GM18519 (cell line): ENCODE results near the gene GRIPAP1.

Source experiments
- ATAC-seq: cut with Tn5 transposase; IDR thresholded peaks from one replicate; pipeline ENCODE4 v1.9.1; 2021; ENCODE audit warnings: mild to moderate bottlenecking, moderate library complexity; ENCODE audit not compliant: unreplicated experiment, low FRiP score

The GRIPAP1 gene

DNA sequence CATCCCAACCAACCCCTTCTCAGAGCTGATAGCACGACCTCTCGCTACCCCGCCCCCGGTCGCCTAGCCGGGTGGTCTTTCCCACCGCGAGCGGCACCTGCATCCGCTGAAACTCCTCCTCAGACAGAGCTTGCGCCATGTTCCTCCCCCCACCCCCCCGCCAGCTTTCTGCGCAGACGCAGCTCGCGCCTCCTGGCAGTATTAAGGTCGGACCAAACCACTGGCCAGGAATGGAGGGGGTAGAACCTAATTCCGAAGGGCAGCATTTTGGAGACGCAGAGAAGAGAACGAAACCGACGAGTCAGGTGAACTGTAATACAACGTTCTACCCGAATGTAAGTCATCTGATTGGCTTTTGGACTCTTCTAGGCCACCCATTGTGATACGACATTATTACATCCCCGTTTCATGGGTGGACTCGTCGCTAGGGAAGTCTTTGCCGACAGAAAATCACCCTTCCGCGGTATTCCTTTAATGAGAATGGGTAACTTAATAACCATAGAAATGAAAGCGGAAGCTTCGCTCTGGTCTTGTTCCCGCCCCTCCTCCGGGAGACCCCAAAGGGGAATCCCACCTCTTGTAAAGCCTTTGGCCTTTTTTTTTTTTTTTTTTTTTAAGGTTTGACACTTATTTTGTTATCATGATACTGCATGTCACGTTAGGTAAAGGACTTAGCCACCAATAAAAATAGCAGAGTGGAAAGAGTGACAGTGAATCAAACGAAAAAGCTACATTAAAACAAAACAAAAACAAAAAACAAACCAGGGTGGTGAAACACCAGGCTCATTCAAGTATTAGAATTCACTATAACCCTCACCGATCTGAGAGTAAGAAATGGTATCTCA is at the start of gene GRIPAP1:
Gene GRIPAP1, minus strand, starts transcription at position 174 of the 845 bp plus-strand sequence. Its CDS starts 35 bp downstream, at position 139.
- ATAC-seq = peak; percentile 53

GRCh38 chrX:49043987-49044281 is 41.9 kb upstream of the GRIPAP1 start:
- ATAC-seq = no peak

DNA sequence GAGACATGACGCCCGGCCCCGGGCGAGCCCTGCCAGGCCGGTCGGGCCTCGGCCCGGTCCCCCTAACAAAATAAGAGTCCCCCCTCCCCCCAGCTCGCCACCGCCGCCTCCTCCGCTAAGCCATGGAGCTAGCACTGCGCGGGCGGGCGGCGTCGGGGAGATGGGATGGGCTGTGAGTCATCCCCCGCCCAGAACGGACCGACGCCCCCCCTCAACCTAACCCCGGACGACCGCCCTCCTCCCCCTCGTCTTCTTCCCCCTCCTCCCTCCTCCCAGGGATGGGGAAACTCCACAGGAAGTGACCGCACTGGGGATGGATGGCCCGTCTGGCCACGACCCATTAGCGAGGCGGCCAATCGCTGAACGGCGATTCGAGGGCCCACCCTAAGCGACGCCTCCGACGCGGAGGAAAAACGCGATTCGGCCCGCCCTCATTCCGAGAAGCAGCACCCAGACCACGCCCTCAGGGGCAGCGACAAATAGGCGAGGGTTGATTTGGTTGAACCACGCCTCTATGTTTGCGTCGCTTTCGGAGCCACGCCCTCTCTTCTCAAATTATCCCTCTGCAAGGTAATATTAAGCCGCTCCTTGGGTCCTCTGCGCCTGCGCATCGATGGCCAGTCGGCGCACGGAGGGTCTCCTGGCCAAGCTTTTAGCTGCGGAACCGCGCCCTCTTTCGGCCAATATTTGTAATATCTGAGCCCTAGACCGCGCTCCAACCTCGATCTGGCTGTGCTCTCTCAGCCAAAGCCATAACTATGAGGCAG is 41.3 kb upstream of the GRIPAP1 start, which contains the start of gene TFE3:
Gene TFE3, minus strand, starts transcription at position 138 of the 767 bp plus-strand sequence. Its CDS starts 131 bp downstream, at position 7.
- peak; percentile 89 for ATAC-seq

- no peak for ATAC-seq
Measured at GRCh38 chrX:49042581-49043219, 40.6 kb upstream of the GRIPAP1 start.

GRCh38 chrX:49041744-49042580 is 39.9 kb upstream of the GRIPAP1 start:
- no peak for ATAC-seq

- ATAC-seq = no peak
Measured at GRCh38 chrX:49040376-49040955, 38.4 kb upstream of the GRIPAP1 start.

DNA sequence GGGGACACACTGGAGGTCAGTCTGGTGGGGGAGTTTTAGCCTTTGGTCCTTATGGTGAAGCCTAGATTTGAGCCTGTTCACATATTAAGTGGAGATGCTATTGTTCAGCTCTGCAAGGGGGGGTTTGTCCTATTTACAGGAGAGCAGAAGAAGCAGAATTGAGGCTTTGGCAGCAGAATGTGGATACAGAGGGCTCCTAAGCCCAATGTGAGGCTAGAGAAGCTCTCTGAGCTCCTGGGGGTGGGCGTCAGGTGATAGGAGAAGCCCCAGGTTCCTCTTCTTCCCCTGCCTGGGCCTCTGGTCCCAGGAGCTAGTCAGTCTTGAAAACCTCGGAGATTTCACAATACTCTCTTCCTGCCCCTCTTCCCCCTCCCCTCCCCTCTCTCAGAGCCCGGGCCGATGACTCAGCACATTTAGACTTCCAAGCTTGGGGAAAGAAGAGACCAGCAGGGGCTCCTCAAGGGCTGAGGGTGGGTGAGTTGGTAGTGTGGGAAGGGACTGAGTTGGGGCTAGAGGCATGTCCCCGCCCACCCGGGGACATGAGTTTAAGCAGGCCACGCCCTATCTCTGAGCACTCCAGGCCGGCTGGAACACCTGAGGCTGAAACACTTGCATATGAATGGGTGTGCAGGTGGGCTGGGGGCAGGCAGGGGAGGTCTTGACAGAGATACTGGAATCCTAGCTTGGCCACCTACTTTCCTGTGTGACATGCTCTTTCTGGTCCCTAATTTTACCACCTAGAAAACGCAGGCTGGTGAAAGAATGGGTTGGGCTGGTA is 37.7 kb upstream of the GRIPAP1 start:
- ATAC-seq = no peak

DNA sequence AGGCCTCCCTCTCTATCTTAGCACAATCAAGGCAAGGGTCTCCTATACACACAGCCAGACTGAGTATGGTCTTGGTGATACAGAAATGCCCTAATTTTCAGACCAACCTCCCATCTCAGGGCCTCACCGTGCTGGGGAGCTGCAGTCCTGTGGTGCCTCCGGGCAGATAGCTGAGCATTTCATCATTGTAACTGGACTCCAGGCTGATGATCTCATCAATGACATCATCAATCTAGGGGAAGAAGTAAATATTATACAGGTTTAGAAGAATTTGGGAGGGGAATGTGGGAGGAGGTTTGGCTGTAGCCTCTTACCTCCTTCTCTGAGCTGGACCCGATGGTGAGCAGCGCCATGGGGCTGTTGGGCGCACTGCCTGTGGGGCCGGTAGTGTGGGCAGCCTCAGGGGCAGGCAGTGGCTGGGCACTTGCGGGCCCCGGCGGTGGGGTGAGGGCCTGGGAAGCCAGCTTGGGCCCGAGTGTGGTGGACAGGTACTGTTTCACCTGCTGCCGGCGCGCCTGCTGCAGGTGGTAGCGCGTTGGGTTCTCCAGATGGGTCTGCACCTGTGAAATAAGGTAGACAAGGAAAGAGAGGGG is 35.9 kb upstream of the GRIPAP1 start:
- no peak for ATAC-seq

GRCh38 chrX:49030283-49030682 is 28.2 kb upstream of the GRIPAP1 start:
- no peak for ATAC-seq

DNA sequence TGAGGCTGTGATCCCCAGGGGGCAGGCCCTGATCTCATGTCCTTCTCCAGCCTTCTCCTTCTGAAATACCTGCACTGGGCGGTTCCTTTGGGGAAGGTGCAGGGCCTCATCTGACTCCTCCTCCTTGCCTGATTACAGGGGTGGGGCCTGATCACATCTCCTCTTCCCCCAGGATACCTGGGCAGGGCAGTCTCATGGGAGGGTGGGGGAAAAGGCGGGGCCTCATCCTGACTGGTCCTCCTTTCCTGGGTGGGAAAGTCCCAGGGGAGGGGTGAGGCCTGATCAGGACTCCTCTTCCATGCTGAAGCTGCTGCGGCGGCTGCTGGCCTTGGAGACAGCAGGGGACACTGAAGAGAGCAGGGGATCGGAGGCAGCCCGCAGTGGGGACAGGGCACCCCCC is 27.8 kb upstream of the GRIPAP1 start:
- no peak for ATAC-seq

DNA sequence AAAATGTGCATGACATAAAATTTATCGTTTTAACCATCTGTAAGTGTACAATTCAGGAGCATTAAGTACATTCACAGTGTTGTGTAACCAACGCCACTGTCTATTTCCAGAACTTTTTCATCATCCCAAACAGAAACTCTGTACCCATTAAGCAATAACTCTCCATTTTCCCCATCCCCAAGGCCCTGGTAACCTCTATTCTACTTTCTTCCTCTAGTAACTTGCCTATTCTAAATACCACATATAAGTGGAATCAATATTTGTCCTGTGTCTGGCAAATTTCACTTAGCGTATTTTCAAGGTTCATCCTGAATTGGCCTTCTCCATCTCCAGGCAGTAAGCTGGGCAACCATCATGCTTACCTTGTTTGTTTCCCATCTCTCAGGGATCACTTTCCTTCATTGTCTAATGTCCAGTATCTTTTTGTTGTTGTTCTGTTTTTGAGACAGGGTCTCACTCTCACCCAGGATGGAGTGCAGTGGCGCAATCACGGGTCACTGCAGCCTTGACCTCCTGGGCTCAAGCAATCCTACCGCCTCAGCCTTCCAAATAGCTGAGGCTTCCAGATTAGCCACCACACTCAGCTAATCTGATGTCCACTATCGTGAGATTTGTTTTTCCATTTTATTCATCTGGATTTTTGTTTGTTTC is 17.7 kb upstream of the GRIPAP1 start:
- ATAC-seq = no peak

- ATAC-seq = no peak
Measured at GRCh38 chrX:49019050-49019449, 17.0 kb upstream of the GRIPAP1 start.

GRCh38 chrX:49003696-49004095 is 1.6 kb upstream of the GRIPAP1 start:
- no peak for ATAC-seq

DNA sequence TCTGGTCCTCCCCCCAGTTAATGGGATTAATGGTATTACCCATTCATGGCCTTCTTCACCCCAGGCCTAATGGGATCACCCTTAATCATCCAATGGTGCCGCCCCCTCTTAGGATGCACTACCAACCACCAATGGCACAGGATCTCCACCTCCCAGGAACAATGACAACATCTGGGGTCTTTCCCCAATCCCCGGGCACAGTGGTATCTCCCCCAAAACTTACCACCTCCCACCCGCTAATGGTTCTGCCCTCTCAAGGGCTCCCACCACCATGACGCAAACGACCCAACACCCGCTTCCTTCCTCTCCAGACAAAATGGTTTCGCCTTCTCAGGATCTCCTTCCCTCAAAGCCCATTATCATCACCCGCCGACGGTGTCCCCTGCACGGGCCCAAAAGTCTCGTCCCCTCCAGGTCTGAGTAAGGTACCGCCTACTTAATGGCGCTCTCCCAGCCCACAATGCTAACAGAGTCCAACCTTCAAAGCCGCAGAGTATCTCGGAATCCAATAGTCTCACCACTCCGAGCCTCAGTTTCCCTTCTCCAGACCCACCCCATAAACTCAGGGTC is 458 bp downstream of the GRIPAP1 start:
- peak; percentile 14 for ATAC-seq

DNA sequence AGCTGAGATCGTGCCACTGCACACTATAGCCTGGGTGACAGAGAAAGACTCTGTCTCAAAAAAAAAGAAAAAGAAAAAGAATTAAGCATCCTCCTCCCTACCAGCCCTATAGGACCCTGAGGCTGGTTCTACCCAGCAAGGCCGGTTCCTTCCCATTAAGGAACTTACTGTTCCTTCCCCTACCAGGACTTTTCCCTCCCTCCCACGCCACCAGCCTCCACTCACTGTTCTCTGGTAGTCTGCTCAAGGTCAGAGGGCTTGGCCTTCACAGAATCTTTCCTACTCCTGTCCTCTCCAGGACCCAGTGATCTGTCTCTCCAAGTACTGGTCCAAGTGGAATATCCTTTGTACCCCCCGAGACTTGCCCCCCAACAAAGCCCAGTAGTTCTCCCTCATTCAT is 1.4 kb downstream of the GRIPAP1 start:
- ATAC-seq = no peak

GRCh38 chrX:48999030-48999429 is 3.0 kb downstream of the GRIPAP1 start:
- no peak for ATAC-seq

- no peak for ATAC-seq
Measured at GRCh38 chrX:48998391-48998790, 3.7 kb downstream of the GRIPAP1 start.

DNA sequence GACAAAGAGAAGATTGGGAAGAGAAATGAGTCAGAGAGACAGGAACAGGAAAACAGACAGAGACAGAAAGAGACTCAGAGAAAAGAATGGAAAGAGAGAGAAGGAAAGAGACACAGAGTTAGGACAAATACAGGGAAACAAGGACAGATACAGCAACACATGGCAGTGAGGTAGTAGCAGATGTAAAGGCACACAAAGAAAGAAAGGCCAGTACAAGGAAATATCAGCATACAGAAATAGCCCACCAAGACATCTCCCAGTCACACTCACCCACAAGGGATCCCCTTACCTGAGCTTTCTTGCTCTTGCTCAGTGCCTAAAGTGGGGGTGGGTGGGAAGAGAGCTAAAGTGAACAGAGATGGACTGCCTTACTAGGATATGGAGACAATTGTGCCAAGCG is 4.2 kb downstream of the GRIPAP1 start:
- no peak for ATAC-seq
